BLaER1 treated with 17β-estradiol and CSF1 and Interleukin-3, amounts not matched to agents 10 nM and 100 nM (cell line): ENCODE data around the gene ZNF208.

Experiments
- H3K27ac ChIP-seq, 11 experiments: shearing (Covaris generic); formaldehyde crosslinking; 2 replicates each; pipeline ENCODE4 v1.8.1; 2022
- H3K27me3 ChIP-seq, 11 experiments: shearing (Covaris generic); formaldehyde crosslinking; 2 replicates each; pipeline ENCODE4 v1.8.1; 2022
- H3K36me3 ChIP-seq, 11 experiments: shearing (Covaris generic); formaldehyde crosslinking; 2 replicates each; pipeline ENCODE4 v1.8.1; 2022
- H3K4me1 ChIP-seq, 10 experiments: shearing (Covaris generic); formaldehyde crosslinking; 2 replicates each; pipeline ENCODE4 v1.8.1; 2022
- H3K4me2 ChIP-seq, 11 experiments: shearing (Covaris generic); formaldehyde crosslinking; 2 replicates each; pipeline ENCODE4 v1.8.1; 2022
- H3K4me3 ChIP-seq, 10 experiments: shearing (Covaris generic); formaldehyde crosslinking; 2 replicates each; pipeline ENCODE4 v1.8.1; 2022
- H3K9ac ChIP-seq, 11 experiments: shearing (Covaris generic); formaldehyde crosslinking; 2 replicates each; pipeline ENCODE4 v1.8.1; 2022
- H3K9me3 ChIP-seq, 11 experiments: shearing (Covaris generic); formaldehyde crosslinking; replicated peaks in 1 of 11; 2 replicates each; pipeline ENCODE4 v1.8.1; 2022
- H4K20me1 ChIP-seq, 11 experiments: shearing (Covaris generic); formaldehyde crosslinking; 2 replicates each; pipeline ENCODE4 v1.8.1; 2022
- Cebpa-rat ChIP-seq, 11 experiments: shearing (Covaris generic); IDR thresholded peaks; 2 replicates each; pipeline ENCODE4 v1.8.1; 2022

The ZNF208 gene

DNA sequence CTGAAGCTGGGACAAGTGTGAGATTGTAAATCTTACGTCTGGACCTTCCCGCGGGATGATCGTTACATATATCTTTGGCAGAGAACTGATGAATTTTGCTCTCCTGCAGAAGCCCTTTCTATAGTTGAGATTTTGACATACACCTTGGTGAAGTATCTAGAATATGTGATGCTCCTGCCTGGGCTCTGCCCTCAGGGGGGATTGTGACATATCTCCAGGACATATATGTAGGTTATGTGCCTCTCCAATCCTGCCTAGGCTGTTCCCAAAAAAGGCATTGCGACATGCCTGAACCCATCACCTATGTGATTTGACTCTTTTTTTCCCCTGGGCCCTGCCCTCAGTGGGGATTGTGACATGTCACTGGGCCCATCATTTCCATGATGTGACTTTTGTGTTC is 76.6 kb downstream of the ZNF208 start:
- Histone ChIP-seq H3K4me2 (no peak overlapping the region), H3K27ac (no peak overlapping the region), H3K27me3 (no peaks in the 10 kb centered on the region), H3K4me1 (no peaks in the 10 kb centered on the region), H3K9me3 (peaks cover 19 to 83% (median 52%) of the 10 kb centered on the region in 11 experiments; a peak in 21 of 22 replicates), H4K20me1 (no peaks in the 10 kb centered on the region), H3K4me3 (no peak overlapping the region), H3K36me3 (no peaks in the 10 kb centered on the region), H3K9ac (no peak overlapping the region)
- no peak; a peak in 2 of 22 replicates for TF ChIP-seq Cebpa-rat (IDR thresholded peaks at IDR 0.05)

GRCh38 chr19:21922276-21922675 is 88.5 kb downstream of the ZNF208 start:
- no peak for TF ChIP-seq Cebpa-rat (IDR thresholded peaks at IDR 0.05)
- no peak overlapping the region for H3K4me3 ChIP-seq
- H3K27ac ChIP-seq: no peak overlapping the region
- H3K9ac ChIP-seq: no peak overlapping the region
- H3K4me1 ChIP-seq: no peaks in the 10 kb centered on the region
- peaks cover 48 to 97% (median 62%) of the 10 kb centered on the region in 11 experiments for H3K9me3 ChIP-seq
- H3K4me2 ChIP-seq: no peak overlapping the region
- H3K27me3 ChIP-seq: no peaks in the 10 kb centered on the region
- no peaks in the 10 kb centered on the region for H4K20me1 ChIP-seq
- H3K36me3 ChIP-seq: no peaks in the 10 kb centered on the region

- H3K4me3 ChIP-seq: no peak overlapping the region
- no peaks in the 10 kb centered on the region for H4K20me1 ChIP-seq
- TF ChIP-seq Cebpa-rat (IDR thresholded peaks at IDR 0.05): no peak; a peak in 1 of 22 replicates
- H3K9me3 ChIP-seq: peaks cover 48 to 97% (median 62%) of the 10 kb centered on the region in 11 experiments
- H3K27ac ChIP-seq: no peak overlapping the region
- no peak overlapping the region for H3K4me2 ChIP-seq
- H3K36me3 ChIP-seq: no peaks in the 10 kb centered on the region
- no peak overlapping the region for H3K9ac ChIP-seq
- no peaks in the 10 kb centered on the region for H3K4me1 ChIP-seq
- H3K27me3 ChIP-seq: no peaks in the 10 kb centered on the region
These were observed 89.0 kb downstream of the ZNF208 start for GRCh38 chr19:21921691-21922180.

- Histone ChIP-seq H3K4me3 (no peak overlapping the region), H3K36me3 (no peaks in the 10 kb centered on the region), H3K27me3 (no peaks in the 10 kb centered on the region), H3K4me1 (no peaks in the 10 kb centered on the region), H3K27ac (no peak overlapping the region), H3K9me3 (peaks cover 27 to 86% (median 52%) of the 10 kb centered on the region in 11 experiments; a peak in 21 of 22 replicates), H3K9ac (no peak overlapping the region), H3K4me2 (no peak overlapping the region), H4K20me1 (no peaks in the 10 kb centered on the region)
- no peak for TF ChIP-seq Cebpa-rat (IDR thresholded peaks at IDR 0.05)
These were observed 95.3 kb downstream of the ZNF208 start for GRCh38 chr19:21915411-21915810.

DNA sequence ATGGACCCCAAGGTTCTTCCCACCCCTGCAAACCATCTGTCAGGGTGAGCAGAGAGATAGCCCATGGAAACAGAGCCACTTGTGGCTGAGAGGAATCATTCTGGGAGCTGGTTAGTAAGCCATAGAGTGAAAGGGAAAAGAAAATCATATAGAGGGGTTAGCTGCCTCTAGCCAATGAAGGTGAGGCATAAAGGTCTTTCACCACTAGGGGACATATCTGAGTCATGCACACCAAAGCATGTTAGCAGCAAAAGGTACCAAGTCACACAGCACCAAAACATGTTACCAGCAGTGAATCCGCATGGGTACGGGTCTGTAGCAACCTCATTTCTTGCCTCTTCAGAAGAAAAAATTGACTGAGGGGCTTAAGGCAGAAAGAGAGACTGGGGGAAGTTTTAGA is 98.1 kb downstream of the ZNF208 start:
- Histone ChIP-seq H3K27ac (no peak overlapping the region), H3K4me3 (no peak overlapping the region), H4K20me1 (no peaks in the 10 kb centered on the region), H3K9ac (no peak overlapping the region), H3K27me3 (no peaks in the 10 kb centered on the region), H3K9me3 (peaks cover 19 to 70% (median 41%) of the 10 kb centered on the region in 11 experiments; a peak in 21 of 22 replicates), H3K36me3 (no peaks in the 10 kb centered on the region), H3K4me2 (no peak overlapping the region), H3K4me1 (no peaks in the 10 kb centered on the region)
- no peak for TF ChIP-seq Cebpa-rat (IDR thresholded peaks at IDR 0.05)

DNA sequence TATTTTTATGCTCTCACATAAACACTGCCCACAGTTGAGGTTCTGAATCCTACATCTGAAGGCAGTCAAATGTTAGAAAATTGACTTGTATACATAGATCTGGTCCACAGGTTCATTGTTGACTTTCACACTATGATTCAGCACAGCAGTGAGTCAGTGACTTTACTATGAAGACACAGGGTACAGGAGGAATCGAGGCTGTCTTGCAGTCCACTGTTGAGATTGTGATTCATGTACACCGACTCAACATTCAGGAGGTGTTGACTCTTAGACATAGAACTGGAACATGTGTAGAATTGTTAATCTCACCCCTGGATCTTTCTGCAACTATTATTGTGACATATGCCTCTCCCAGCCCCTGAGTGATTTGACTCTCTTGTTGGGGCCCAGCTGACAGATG is 100.4 kb downstream of the ZNF208 start:
- no peaks in the 10 kb centered on the region for H3K27me3 ChIP-seq
- H4K20me1 ChIP-seq: no peaks in the 10 kb centered on the region
- no peak overlapping the region for H3K9ac ChIP-seq
- H3K4me1 ChIP-seq: no peaks in the 10 kb centered on the region
- no peak for TF ChIP-seq Cebpa-rat (IDR thresholded peaks at IDR 0.05)
- peaks cover 21 to 70% (median 43%) of the 10 kb centered on the region in 11 experiments for H3K9me3 ChIP-seq
- H3K4me2 ChIP-seq: no peak overlapping the region
- H3K36me3 ChIP-seq: no peaks in the 10 kb centered on the region
- H3K27ac ChIP-seq: no peak overlapping the region
- H3K4me3 ChIP-seq: no peak overlapping the region

DNA sequence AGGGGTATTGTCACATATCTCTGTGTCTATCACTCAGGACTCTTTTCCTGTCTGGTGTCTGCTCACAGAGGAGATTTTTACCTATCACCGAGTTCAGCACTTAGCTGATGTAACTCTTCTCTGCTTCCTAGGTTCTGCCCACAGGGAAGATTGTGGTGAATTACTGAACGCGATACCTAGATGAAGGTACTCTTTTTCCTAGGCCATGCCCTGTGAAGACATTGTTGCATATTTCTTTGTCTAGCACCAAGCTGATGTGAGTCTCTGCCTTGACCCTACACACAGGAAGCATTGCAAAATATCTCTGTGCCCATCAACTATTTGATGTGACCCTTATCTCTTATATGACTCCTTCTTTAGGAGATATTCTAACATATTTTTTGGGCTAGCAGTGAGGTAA is 102.7 kb downstream of the ZNF208 start:
- Histone ChIP-seq H3K27me3 (no peaks in the 10 kb centered on the region), H3K9me3 (peaks cover 34 to 78% (median 53%) of the 10 kb centered on the region in 11 experiments), H4K20me1 (no peaks in the 10 kb centered on the region), H3K9ac (no peak overlapping the region), H3K36me3 (no peaks in the 10 kb centered on the region), H3K4me3 (no peak overlapping the region), H3K4me1 (no peaks in the 10 kb centered on the region), H3K4me2 (no peak overlapping the region), H3K27ac (no peak overlapping the region)
- TF ChIP-seq Cebpa-rat (IDR thresholded peaks at IDR 0.05): no peak

DNA sequence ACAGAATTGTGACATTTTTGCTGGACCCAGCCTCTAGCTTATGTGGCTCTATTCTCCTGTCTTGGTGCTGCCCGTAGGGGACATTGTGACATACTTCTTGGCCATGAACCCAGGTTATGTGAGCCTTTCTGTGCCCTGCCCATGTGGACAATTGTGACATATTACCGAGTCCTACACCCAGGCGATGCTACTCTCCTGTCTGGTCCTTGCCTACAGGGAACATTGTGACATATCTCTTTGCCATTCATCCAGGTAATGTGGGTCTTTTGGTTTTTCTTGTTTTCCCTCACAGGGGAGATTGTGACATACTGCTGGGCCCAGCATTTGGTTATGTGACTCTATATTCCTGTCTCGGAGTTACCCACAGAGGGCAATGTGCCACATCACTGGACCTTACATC is 103.2 kb downstream of the ZNF208 start:
- no peak; a peak in 1 of 22 replicates for TF ChIP-seq Cebpa-rat (IDR thresholded peaks at IDR 0.05)
- no peaks in the 10 kb centered on the region for H4K20me1 ChIP-seq
- no peak overlapping the region for H3K9ac ChIP-seq
- no peak overlapping the region for H3K4me2 ChIP-seq
- H3K4me3 ChIP-seq: no peak overlapping the region
- H3K36me3 ChIP-seq: no peaks in the 10 kb centered on the region
- no peaks in the 10 kb centered on the region for H3K27me3 ChIP-seq
- no peaks in the 10 kb centered on the region for H3K4me1 ChIP-seq
- H3K9me3 ChIP-seq: peaks cover 31 to 77% (median 49%) of the 10 kb centered on the region in 11 experiments
- no peak overlapping the region for H3K27ac ChIP-seq

DNA sequence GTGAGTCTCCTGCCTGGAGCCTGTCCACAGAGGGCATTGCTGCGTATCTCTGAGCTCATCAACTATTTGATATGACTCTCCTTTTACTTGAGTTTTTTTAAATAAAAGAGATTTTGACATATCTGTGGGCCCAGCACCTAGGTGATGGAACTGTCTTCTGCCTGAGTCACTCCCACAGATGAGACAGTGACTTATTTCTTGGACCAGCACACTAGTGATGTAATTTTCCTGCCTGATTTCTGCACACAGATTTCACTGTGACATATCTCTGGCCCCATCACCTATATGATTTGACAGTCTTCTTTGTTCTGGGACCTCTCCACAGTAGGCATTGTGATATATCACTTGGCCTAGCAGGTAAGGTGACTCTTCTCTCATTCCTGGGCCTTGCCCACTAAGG is 108.2 kb downstream of the ZNF208 start:
- no peak for TF ChIP-seq Cebpa-rat (IDR thresholded peaks at IDR 0.05)
- no peak overlapping the region for H3K9ac ChIP-seq
- no peaks in the 10 kb centered on the region for H3K4me1 ChIP-seq
- no peaks in the 10 kb centered on the region for H3K36me3 ChIP-seq
- no peak overlapping the region for H3K27ac ChIP-seq
- no peaks in the 10 kb centered on the region for H3K27me3 ChIP-seq
- no peak overlapping the region for H3K4me3 ChIP-seq
- peaks cover 45 to 95% (median 61%) of the 10 kb centered on the region in 11 experiments for H3K9me3 ChIP-seq
- no peak overlapping the region for H3K4me2 ChIP-seq
- H4K20me1 ChIP-seq: no peaks in the 10 kb centered on the region

GRCh38 chr19:21901861-21902260 is 108.9 kb downstream of the ZNF208 start:
- no peak overlapping the region for H3K4me3 ChIP-seq
- no peaks in the 10 kb centered on the region for H3K4me1 ChIP-seq
- no peak for TF ChIP-seq Cebpa-rat (IDR thresholded peaks at IDR 0.05)
- no peak overlapping the region for H3K4me2 ChIP-seq
- H4K20me1 ChIP-seq: no peaks in the 10 kb centered on the region
- no peak overlapping the region for H3K27ac ChIP-seq
- no peaks in the 10 kb centered on the region for H3K27me3 ChIP-seq
- H3K9me3 ChIP-seq: peaks cover 45 to 95% (median 58%) of the 10 kb centered on the region in 11 experiments
- no peak overlapping the region for H3K9ac ChIP-seq
- no peaks in the 10 kb centered on the region for H3K36me3 ChIP-seq
